Brain microvascular endothelial cell (primary cell): Measurements from ENCODE around the gene TTC23L.

Experiments
- DNase-seq: peaks from one replicate; pipeline ENCODE4 v3.0.0-alpha.2; 2020
- H3K27ac ChIP-seq: fragments of 250-450 bp; sonication (Bioruptor Pico); 2 replicates; pipeline ENCODE4 v1.5.1; 2020; ENCODE audit warnings: mild to moderate bottlenecking, moderate library complexity
- H3K27me3 ChIP-seq: fragments of 250-450 bp; sonication (Bioruptor Pico); replicated peaks from 2 replicates; pipeline ENCODE4 v1.5.1; 2020; ENCODE audit warnings: mild to moderate bottlenecking
- H3K36me3 ChIP-seq: fragments of 250-450 bp; sonication (Bioruptor Pico); replicated peaks from 2 replicates; pipeline ENCODE4 v1.5.1; 2020; ENCODE audit warnings: mild to moderate bottlenecking
- H3K4me3 ChIP-seq: 2 replicates; pipeline ENCODE4 v1.5.1; 2011; ENCODE audit warnings: low read depth, mild to moderate bottlenecking, control low read depth, low read length, moderate library complexity
- CTCF ChIP-seq: IDR thresholded peaks from 2 replicates; pipeline ENCODE4 v1.5.1; 2011; ENCODE audit warnings: low read depth, mild to moderate bottlenecking, moderate library complexity, low read length, control low read depth, inconsistent platforms; ENCODE audit errors: missing control alignments
- in situ Hi-C: cut with HindIII; loops from 2 replicates; pipeline ENCODE4 v1.10.0; 2017; ENCODE audit warnings: low sequenced_read_pairs, low pct_ligation_motif_present

Gene TTC23L

DNA sequence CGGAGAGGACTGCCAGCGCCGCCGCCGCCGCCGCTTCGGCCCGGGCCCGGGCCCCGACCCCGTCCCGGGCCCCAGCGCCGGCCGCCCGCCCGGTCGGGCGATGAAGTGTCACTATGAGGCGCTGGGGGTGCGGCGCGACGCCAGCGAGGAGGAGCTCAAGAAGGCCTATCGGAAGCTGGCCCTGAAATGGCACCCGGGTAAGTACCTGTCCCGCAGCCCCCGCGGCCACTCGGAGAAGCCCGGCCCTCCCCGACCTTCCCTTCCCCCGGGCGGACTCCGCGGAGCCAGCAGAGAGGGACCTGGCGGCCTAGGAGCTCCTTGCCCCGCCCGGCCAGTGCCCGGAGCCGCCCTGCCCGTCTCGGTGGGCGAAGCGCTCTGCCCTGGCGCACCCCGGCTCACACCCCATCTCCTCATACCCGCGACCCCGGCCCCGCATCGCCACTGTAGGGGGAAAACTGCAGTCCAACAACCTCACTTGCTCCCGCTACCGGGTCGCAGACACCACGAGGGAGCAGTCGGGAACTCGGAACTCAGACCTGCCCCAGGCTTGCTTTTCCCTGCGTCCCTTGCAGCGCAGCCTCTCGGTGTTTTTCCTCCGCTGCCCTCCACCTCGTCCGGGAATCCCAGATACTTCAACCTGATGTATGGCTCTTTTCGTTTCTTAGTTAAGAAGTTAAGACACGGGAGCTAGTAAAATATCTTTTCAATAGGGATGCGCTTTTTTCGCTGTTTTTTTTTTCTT, 90.9 kb downstream of the TTC23L start:
- Histone ChIP-seq H3K27me3 (no peaks in the 10 kb centered on the region), H3K36me3 (peaks cover 12% of the 10 kb centered on the region), H3K27ac (peak overlapping the region; percentile 66), H3K4me3 (peak overlapping the region; percentile 90)
- peak; percentile 66 for DNase-seq
- in situ Hi-C loops: no loop called here
- no peak for TF ChIP-seq CTCF

GRCh38 chr5:34930462-34930844, 91.5 kb downstream of the TTC23L start:
- peaks cover 10% of the 10 kb centered on the region for H3K36me3 ChIP-seq
- peak overlapping the region; percentile 66 for H3K27ac ChIP-seq
- peak; percentile 22 for DNase-seq
- H3K27me3 ChIP-seq: no peaks in the 10 kb centered on the region
- no peak for TF ChIP-seq CTCF
- H3K4me3 ChIP-seq: peak overlapping the region; percentile 90
- in situ Hi-C loops: no loop called here

DNA sequence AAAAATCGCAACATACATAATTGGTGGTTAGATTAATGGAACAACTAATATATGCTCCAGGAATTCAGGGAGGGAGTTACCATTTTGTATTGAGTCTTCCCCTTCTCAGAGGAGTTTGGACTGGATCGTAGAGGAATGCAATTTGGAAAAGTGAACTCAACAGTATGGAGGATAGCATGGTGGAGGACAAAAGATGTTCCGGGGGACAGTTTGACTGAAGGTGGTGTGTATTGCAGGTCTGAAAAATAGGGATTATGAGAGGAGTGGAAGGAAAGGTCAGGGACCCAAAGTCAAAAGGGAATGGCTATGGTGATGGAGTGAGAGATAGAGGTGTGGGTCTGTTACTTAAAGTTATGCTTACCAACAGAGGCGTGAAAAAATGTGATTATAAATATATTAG, 91.9 kb downstream of the TTC23L start:
- TF ChIP-seq CTCF: no peak
- Histone ChIP-seq H3K27ac (peak overlapping the region; percentile 66), H3K27me3 (no peaks in the 10 kb centered on the region), H3K36me3 (peaks cover 5% of the 10 kb centered on the region), H3K4me3 (peak overlapping the region; percentile 90)
- no peak for DNase-seq
- in situ Hi-C loops: no loop called here

DNA sequence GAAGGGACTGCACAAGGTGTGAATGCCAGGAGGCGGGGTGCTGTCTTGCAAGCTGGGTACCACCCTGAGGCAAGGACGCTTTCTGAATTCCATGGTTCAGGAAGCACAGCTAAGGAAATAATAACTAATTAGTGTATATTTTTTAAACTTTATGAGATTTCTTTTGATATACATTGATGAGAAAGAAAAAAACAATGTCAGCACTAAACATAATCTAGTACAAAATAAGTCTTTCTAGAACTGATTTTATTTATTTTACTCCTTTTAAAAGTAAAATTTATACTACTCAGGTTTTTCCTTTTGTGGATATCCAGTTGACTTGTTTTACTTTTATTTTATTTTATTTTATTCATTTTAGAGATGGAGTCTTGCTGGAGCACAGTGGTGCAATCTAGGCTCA, 94.0 kb downstream of the TTC23L start:
- no peaks in the 10 kb centered on the region for H3K27me3 ChIP-seq
- DNase-seq: no peak
- no peak overlapping the region for H3K4me3 ChIP-seq
- in situ Hi-C loops: no loop called here
- H3K36me3 ChIP-seq: peaks cover 17% of the 10 kb centered on the region
- no peak overlapping the region for H3K27ac ChIP-seq
- no peak for TF ChIP-seq CTCF

- Histone ChIP-seq H3K36me3 (peaks cover 36% of the 10 kb centered on the region), H3K27me3 (no peaks in the 10 kb centered on the region)
Observed at GRCh38 chr5:34941936-34942335, 103.0 kb downstream of the TTC23L start.

More at GRCh38 chr5:34941936-34942335, 103.0 kb downstream of the TTC23L start:
- Histone ChIP-seq H3K27ac (no peak overlapping the region), H3K4me3 (no peak overlapping the region)
- in situ Hi-C loops: no loop called here
- DNase-seq: peak; percentile 13
- no peak for TF ChIP-seq CTCF
